ENCODE data around the gene GSX2. TPM values are rescaled to one million over a fixed set of nuclear protein-coding genes. Genes with fewer than 3 reads are reported as not detected.

The GSX2 gene
- total and polyA plus RNA-seq, 2 of the 13 experiments (the other 11 are each of a cell fraction or from before 2014, with no cell fraction given), result not detected

- Histone ChIP-seq H4K20me1 (ENCODE audit: insufficient read depth, low read length) (peaks cover 7% of the 10 kb centered on the region; the same call in 1 of the 2 replicates), H3K27ac (ENCODE audit: extremely low read length, insufficient read depth, low read length) (no peak overlapping the region), H3K36me3 (replicated peaks in 1 of 2; ENCODE audit: control insufficient read depth in 1 of 2, insufficient read depth in 2 of 2, low read length in 2 of 2) (no peaks in the 10 kb centered on the region), H3K4me2 (ENCODE audit: low read depth, low read length) (no peak overlapping the region), H3K79me2 (ENCODE audit: insufficient read depth, low read length) (peaks cover 20% of the 10 kb centered on the region), H3K9ac (ENCODE audit: insufficient read depth, low read depth, low read length) (no peak overlapping the region), H3K4me1 (ENCODE audit: insufficient read depth, low read length) (peaks cover 22% of the 10 kb centered on the region), H2AFZ (ENCODE audit: low read length) (no peak overlapping the region), H3K9me3 (ENCODE audit: low read length) (no peaks in the 10 kb centered on the region), H3K4me3 (replicated peaks in 1 of 3; ENCODE audit: insufficient read depth in 1 of 3, low read depth in 2 of 3, low read length in 3 of 3) (no peak overlapping the region), H3K27me3 (ENCODE audit: control insufficient read depth in 1 of 2, insufficient read depth in 2 of 2, low read length in 2 of 2) (no peaks in the 10 kb centered on the region; a peak in 1 of 5 replicates)
- no TSS peak for BruUV-seq (replicated peaks)
- in situ Hi-C loops (cut with HindIII; ENCODE audit: extremely low pct_ligation_motif_present, low pct_unique_long_range_greater_than_20kb) (no loop called here), intact Hi-C loops (cut with micrococcal nuclease; ENCODE audit: unreplicated experiment) (no loop called here)
- TF ChIP-seq ZNF282 (IDR thresholded peaks at IDR 0.05; ENCODE audit: partially characterized antibody), result no peak
- TF ChIP-seq SRSF4 (IDR thresholded peaks at IDR 0.05; ENCODE audit: low read depth, low read length, poor library complexity, severe bottlenecking), result no peak
- no peak for TF ChIP-seq BATF2 (CRISPR knock-in tag; IDR thresholded peaks at IDR 0.05)
- TF ChIP-seq ZNF101 (CRISPR knock-in tag; IDR thresholded peaks at IDR 0.05; ENCODE audit: borderline replicate concordance, low read depth), result no peak
- TF ChIP-seq SP140L (CRISPR knock-in tag; IDR thresholded peaks at IDR 0.05; ENCODE audit: borderline replicate concordance), result no peak
- no peak for TF ChIP-seq HOMEZ (CRISPR knock-in tag; IDR thresholded peaks at IDR 0.05; ENCODE audit: low read depth)
- DNase-seq (ENCODE audit: low spot score) (no peak), ATAC-seq (no peak), FAIRE-seq (no peak)
- WGBS (ENCODE audit: low lambda C conversion rate), result 37% methylated on average over 5 of the region's 5 CpGs
- ChIA-PET CTCF (ENCODE audit: low intra/inter-chr PET ratio, low total read pairs) (no interaction called here), POLR2A (no interaction called here)
These were observed 32.8 kb upstream of the GSX2 start for GRCh38 chr4:54067166-54067565.

Measured in HepG2 (cell line).